Hippocampal formation (tissue), 2 donors: ENCODE results near the gene CYP24A1.

Experiments used
- DNase-seq, 2 donors: peaks; one replicate each; lab custom pipeline; 2025; lab: John Stamatoyannopoulos, UW

The CYP24A1 gene

GRCh38 chr20:54156981-54157835 is 16.6 kb downstream of the CYP24A1 start:
- DNase-seq, result no peak

DNA sequence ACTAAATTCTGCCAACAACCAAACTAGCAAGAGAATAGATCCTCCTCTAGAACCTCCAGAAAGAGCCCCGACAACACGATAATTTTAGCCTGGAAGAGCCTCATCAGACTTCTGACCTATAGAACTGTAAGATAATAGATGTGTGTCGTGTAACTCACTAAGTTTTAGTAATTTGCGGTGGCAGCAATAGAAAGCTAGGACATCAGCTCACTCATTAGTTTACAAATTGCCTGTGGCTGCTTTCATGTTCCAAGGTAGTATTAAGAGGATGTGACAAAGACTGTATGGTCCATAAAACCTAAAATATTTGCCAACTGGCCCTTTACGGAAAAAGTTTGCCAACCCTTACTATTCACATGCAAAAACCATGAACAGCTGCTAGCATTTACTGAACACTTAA is 17.3 kb downstream of the CYP24A1 start:
- no peak for DNase-seq

DNA sequence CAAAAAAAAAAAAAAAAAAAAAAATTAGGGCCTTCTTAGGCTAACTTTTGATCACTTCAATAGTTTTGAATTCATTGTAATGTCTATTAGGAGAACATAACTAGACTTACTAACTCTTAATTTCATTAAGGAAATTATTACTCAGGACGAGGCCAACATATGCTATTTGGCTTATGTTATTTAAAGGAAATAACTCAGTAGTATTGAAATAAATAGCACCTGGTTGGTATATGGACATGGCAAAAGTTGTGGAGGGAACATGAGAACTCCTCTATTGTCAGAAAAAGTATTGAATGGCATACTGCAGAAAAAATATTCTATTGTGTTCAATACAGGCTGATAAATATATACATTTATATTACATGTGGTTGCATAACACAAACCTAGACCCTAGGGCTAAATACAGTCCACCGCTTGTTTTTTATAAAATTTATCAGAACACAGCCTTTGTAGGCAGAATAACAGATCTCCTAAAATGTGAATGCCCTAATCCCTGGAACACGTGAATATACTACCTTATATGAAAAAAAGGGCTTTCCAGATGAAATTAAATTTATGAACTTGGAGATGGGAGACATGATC is 18.0 kb downstream of the CYP24A1 start:
- no peak for DNase-seq

- DNase-seq, result no peak
Observed at GRCh38 chr20:54154439-54154838, 19.3 kb downstream of the CYP24A1 start.

DNA sequence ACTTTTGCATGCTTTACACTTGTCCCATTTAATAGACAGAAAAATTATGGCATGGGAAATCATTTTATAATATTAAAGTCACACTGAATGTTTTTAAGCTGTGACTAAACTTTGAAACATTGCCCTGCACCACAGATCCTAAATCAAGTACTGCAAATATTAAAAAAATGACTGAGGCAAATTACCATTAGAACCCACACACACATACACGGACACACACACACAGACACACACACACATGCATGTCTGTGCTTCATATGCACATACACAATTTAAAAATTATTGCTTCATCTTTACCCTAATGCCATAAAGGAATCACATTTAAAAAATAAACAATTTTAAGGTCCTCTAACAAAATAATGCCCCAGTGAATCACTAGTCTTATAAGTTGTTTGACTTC is 19.9 kb downstream of the CYP24A1 start:
- DNase-seq, result no peak

- DNase-seq, result no peak
Observed at GRCh38 chr20:54153041-54153327, 20.8 kb downstream of the CYP24A1 start.

DNA sequence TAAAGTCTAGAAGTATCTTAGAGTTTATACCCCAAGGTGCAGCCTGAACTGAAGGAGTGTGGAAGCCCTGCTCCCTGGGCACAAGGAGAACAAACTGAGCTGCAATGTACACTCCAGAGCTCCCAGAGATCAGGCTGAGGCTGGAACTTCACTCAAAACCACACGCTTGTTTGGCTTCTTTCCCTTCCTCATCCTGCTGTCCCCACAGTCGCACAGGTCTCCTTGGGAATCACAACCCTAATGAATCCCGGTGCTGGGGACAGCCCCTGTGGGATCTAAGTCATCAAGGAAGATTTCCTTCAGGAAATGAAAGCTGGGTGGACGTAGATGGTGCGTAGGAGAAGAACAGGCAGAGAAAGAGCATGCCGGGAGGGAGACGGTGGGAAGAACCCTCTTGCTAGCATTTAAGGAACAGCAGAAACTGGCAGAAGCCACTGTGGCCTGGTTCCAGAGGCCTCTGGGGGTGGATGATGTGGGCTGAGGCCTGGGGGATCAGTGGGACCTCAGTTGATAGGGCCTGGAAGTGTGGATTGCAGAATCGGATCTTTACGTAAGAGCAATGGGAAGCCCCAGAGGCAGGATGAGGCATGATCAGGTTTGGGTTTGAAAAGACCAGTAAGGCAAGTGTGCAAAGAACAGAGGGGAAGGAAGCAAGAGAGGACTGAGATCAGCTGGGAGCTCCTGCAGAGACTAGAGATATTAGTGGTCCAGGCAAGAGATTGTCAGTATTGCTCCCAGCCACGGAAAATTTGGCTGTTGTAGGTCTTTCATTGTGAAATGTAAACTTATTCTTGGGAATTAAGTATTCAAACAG is 21.4 kb downstream of the CYP24A1 start:
- no peak for DNase-seq

DNA sequence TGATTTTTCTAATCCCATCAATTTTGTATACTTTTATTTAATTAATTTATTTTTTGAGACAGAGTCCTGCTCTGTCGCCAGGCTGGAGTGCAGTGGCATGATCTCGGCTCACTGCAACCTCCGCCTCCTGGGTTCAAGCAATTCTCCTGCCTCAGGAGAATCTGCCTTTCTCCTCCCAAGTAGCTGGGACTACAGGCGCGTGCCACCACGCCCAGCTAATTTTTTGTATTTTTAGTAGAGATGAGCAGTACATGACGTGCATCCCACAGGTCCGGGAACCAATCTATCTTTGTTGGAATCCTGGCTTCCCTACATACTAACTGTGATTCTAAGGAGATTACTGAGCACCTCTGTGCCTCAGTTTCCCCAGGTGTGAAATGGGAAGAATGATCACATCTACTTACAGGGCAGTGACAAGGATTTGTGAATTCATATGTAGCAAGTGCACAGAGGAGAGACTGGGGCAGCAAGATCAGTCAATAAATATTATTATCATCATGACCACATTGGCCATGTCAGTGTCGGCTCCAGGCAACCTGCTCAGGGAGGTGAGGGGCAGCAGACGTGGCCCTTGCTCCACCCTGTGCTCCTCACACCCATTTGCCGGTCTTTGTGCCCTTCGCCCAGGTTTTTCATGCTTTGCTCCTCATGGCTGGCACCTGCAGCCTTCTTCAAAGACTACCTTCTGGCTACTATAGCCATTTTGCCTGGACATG is 22.1 kb downstream of the CYP24A1 start:
- no peak for DNase-seq

DNA sequence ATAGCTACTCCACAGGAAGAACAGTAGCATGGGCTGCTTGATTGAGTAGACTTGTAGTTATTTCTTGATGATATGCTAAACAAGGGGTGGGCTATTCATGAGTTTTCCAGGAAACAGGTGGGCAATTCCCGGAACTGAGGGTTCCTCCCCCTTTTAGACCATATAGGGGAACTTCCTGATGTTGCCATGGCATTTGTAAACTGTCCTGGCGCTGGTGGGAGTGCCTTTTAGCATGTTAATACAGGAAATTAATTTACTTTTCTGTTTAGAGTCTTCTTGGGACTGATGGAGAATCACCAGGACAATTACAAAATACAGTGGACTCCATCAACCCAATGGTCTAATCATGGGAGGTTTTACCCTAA is 22.7 kb downstream of the CYP24A1 start:
- DNase-seq, result no peak

GRCh38 chr20:54149765-54150264 is 24.0 kb downstream of the CYP24A1 start:
- no peak for DNase-seq

DNA sequence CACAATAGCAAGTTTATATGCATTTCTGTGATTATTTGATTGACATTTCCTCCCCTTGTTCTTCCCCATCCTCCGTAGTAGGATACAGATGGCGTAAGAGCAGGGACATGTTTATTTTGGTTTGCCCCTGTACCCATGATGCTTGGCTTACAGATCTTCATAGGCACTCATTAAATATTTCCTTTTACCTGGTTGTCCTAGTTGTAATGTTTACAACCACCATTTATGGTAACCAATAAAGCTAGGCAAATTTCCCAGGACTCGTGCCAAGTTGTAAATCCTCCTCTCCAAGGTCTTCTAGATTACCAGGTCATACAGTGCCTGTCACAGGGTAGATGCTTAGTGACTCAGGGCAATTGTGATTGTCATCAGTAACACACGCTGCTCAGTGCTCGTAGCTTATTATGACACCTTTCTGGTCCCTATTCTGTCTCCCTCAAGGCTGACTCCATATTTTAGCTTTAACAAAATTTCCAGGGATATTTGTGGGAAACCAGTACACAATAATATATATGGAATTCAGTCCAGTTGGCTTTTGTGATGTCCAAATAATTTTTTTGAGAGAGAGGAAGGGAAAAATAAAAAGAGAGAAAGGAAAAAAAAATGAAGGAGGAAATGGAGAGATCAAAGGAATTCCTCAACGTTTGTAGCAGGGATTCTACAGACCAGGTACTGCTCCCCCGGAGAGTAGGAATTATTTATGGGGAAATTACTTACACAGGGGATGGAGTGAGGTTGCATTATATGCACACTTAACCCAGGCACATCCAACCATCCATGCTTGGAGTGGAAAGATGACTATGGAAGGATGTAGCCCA is 24.6 kb downstream of the CYP24A1 start:
- DNase-seq, result no peak

- DNase-seq, result no peak
Observed at GRCh38 chr20:54146672-54147071, 27.1 kb downstream of the CYP24A1 start.

- no peak for DNase-seq
Observed at GRCh38 chr20:54144847-54145414, 28.9 kb downstream of the CYP24A1 start.

- no peak for DNase-seq
Observed at GRCh38 chr20:54140927-54141566, 32.7 kb downstream of the CYP24A1 start.

DNA sequence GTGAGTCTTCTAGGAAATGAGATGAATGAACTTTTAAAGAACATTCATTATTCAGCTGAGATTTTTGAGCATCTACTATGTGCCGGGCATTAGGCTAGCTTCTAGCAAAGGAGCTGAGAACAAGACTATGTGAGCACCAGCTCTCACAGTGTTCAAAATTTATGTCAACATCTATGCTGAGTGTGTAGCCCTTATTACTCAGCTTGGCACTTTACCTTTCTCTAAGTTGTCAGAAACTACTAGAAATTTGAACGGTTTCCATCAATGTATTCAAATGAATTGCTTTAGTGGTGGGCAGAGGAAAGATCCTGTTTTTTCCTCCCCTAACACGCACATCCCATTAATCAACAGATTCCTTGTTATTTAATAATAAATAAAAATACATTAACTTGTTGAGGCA is 33.3 kb downstream of the CYP24A1 start:
- no peak for DNase-seq

DNA sequence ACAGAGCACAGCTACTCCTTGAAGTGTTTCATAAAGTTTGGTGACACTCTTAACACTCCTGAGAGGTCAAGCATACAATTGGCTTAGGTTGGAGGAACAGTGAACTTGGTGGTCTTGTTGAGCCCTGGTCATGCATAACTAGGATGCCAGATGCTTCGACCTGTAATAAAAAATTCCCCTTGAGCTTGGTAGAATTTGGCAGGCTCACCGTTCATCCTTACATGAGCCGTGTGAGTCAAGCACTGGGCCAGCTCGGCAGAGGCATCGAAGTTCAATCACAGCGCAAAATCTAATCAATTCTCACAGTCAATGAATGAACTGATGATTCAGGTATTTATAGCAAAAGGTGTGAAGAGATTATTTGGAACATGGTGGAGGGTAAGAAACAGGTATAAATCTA is 33.7 kb downstream of the CYP24A1 start:
- no peak for DNase-seq

GRCh38 chr20:54139188-54139587 is 34.6 kb downstream of the CYP24A1 start:
- DNase-seq, result no peak

DNA sequence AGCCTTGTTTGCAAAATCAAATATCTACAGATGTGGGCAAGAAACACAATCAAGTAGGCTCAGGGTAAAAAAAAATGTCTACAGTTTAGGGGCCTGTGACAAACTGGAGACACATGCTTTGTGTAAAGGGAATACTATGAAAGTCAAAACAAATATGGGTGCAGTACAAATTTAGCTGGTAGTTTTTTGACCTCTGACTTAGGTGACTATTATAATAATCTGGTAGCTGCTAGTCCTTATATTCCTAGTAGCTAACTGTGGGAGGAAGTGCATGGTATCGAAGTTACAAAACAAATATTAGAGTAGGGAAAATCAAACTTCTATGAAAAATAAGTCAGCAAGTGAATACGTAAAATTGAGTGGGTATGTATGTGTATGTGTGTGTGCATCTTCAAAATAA is 35.4 kb downstream of the CYP24A1 start:
- DNase-seq, result no peak

DNA sequence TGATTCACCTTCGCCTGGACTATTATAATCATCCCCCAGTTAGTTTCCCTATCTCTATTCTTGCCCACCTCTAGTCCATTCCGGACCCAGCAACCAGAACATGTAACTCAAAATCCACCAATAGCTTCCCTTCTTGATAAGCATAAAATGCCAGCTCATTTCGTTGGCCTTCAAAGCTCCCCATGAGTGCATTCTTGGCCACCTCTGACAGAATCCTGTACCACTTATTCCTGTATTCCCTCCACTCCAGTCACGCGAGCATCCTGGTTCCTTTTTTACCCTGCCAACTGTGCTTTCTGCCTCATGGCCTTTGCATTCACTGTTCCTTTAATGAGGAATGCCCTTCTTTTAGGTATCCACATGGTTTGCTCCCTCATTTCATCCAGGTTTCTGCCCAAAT is 36.7 kb downstream of the CYP24A1 start:
- DNase-seq, result no peak

GRCh38 chr20:54134445-54135220 is 39.2 kb downstream of the CYP24A1 start:
- no peak for DNase-seq
